Fibroblast of lung (primary cell): ENCODE results near the gene RDH14.

ENCODE experiments used
- EZH2 ChIP-seq: IDR thresholded peaks from 2 replicates; pipeline ENCODE4 v1.5.1; 2012; ENCODE audit warnings: low read length, control low read depth, mild to moderate bottlenecking; ENCODE audit errors: missing control alignments
- TF ChIP-seq, protein P1 (sequence below), 2 donors: IDR thresholded peaks in 1 of 2; conservative IDR thresholded peaks in 1 of 2; 1 replicate in 1 of 2; 2 replicates in 1 of 2; pipeline ENCODE4 v1.5.1; 2011 to 2012; ENCODE audit warnings: low read length in 2 of 2, control low read depth in 1 of 2, inconsistent platforms in 1 of 2, low read depth in 1 of 2, mild to moderate bottlenecking in 1 of 2

DNA sequence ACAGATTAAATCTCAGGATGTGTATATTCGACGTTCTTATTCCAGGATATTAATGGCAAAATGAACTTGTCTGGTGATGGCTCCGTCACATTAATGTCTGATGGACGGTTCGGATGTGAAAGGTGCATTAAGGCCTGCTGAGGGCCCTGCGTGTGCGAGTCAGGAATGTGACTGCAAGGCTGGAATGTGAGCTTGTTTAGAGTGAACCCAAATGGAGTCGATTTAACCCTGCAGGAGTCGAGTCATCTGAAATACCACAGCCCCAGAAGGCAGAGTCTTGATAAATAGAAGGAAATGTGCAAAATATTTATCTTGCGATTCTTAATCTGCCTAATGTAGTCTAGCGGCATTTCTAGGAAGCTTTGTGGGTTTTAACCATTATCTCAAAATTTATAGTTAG, 44.3 kb downstream of the RDH14 start:
- TF ChIP-seq, protein P1, sequence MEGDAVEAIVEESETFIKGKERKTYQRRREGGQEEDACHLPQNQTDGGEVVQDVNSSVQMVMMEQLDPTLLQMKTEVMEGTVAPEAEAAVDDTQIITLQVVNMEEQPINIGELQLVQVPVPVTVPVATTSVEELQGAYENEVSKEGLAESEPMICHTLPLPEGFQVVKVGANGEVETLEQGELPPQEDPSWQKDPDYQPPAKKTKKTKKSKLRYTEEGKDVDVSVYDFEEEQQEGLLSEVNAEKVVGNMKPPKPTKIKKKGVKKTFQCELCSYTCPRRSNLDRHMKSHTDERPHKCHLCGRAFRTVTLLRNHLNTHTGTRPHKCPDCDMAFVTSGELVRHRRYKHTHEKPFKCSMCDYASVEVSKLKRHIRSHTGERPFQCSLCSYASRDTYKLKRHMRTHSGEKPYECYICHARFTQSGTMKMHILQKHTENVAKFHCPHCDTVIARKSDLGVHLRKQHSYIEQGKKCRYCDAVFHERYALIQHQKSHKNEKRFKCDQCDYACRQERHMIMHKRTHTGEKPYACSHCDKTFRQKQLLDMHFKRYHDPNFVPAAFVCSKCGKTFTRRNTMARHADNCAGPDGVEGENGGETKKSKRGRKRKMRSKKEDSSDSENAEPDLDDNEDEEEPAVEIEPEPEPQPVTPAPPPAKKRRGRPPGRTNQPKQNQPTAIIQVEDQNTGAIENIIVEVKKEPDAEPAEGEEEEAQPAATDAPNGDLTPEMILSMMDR (conservative IDR thresholded peaks at IDR 0.05 in 1 of 2, IDR thresholded peaks at IDR 0.05 in 1 of 2; ENCODE audit: low read depth in 1 of 2, low read length in 2 of 2) = no peak
- TF ChIP-seq EZH2 = no peak
